Thoracic aorta endothelial cell (primary cell): Measurements from ENCODE around the gene TRAF3IP1. TPM values are rescaled to one million over a fixed set of nuclear protein-coding genes. Genes with fewer than 3 reads are reported as not detected.

Source experiments
- small RNA-seq: library from RNA; depleted of rRNA; stranded (forward); fragments of <200 nt; gene quantifications from one replicate; pipeline ENCODE3, GENCODE V24; 2012
- total RNA-seq: library from RNA; depleted of rRNA; stranded (reverse); fragments of >200 nt; gene quantifications from 2 replicates; pipeline ENCODE4 v1.2.3, GENCODE V29; 2012

The TRAF3IP1 gene
- 8.5 and 10.4 TPM in 2 replicates for total RNA-seq

GRCh38 chr2:238320246-238320647 is at the start of gene TRAF3IP1:
TSS of gene TRAF3IP1 (plus strand) at chr2:238320518. CDS start at chr2:238320663, 145 bp downstream.

DNA sequence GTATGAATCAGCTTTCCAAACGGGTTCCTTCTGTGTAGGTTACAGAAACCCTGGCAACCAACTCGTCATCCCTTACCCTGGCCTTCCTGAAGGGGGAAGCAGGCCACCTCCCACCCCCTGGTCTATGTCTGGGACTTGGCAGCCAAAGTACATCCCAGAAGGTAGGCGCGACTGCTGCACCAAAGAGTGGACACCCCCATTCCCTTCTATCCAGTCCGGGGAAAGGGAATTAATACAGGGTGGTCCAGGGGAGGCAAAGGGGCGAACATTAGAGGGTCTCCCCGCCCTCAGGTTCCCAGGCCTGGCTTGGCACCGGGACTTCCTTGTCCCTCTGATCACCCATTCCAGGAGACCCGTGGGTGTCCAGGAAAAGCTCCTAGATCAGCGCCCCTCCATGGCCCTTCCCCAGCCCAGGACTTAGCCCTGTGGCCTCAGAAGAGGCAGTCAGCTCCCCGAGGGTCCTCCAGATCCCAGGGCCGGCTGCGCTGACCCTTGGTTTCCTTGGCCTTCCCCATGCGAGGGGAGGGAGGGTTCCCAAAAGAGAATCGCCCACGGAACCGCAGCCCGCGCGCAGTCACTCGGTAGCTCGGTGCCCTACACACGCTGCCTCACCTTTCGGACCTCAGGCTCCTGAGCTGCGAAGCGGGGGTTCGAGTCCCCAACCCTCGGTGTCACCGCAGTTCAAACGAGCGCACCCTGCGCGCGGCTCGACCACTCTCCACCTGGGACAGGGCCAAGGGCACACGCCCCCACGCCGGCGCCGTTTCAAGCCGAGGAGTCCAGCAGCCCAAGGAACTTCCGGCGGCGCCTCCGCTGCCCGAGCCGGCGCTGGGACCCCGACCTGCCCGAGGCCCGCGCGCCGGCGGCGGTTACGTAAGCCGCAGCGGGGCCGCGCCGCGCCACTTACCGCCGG is 32.3 kb upstream of the TRAF3IP1 start, which contains the start of gene PER2:
TSS of gene PER2 (minus strand) at position 874 of the 913 bp plus-strand sequence. CDS start 10,674 bp downstream, outside the sequence.

DNA sequence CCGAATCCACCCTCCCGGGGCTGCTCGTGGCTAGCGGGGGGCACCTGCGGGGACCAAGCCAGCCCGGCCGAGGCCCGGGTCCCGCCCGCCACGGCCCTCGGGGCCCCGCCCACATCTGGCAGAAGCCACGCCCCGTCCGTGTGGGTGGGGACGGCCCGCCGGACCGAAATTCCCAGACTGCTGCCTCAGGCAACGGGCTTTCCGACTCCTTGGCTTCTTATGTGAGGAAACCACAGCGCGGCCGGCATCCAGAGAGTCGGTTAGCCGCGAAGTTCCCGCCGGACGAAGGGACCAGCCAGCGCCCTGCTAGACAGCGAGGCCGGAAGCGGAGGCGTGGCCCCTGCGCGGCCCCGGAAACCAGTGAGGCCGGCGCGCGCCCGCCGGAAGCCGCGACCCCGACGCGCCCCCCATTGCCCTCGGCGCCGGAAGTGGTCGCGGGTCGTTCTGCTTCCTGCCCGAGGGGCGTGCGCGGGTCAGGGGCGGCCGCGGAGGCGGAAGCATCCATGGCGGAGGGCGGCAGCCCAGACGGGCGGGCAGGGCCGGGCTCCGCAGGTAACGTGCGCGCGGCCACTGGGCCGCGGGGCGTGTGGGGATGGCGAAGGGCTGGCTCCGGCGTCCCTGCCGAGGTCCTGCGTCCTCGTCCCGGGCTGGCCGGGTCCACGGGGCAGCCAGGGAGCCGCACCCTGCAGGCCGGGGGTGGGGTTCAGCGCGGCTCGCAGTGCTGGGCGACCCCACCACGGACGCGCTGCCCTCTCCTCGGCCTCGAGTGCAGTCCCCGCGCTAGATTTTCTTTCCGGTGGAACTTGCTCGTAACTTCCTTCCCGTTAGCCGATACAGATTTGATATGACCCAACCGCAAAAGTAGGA is 106.5 kb downstream of the TRAF3IP1 start, which contains the start of gene ASB1:
TSS of gene ASB1 (plus strand) at position 360 of the 867 bp plus-strand sequence. CDS start at position 504, 144 bp downstream.

Small RNAs within 50 kb of the gene (small RNA-seq; reads per million reads assigned to genes)
- not detected for gene RNU6-234P

Other genes with a start within 250 kb of the TRAF3IP1 start
- under 0.01 TPM in 1 of 2 replicates, not detected in the other for gene ESPNL, start 220.2 kb upstream of the TRAF3IP1 start, total RNA-seq
- gene KLHL30, start 181.8 kb upstream of the TRAF3IP1 start, total RNA-seq, result not detected in 2 replicates
- 0.79 and 1.2 TPM in 2 replicates for gene ERFE, start 161.5 kb upstream of the TRAF3IP1 start, total RNA-seq
- gene ILKAP, start 116.8 kb upstream of the TRAF3IP1 start, total RNA-seq, result 28.6 and 32.8 TPM in 2 replicates
- 4.7 and 4.8 TPM in 2 replicates for gene HES6, start 80.5 kb upstream of the TRAF3IP1 start, total RNA-seq
- 2.7 and 2.8 TPM in 2 replicates for gene PER2, start 31.9 kb upstream of the TRAF3IP1 start, total RNA-seq
- 11.1 and 12.4 TPM in 2 replicates for gene ASB1, start 106.4 kb downstream of the TRAF3IP1 start, total RNA-seq